Measurements from ENCODE around the gene TMEM132A. TPM values are rescaled to one million over a fixed set of nuclear protein-coding genes. Genes with fewer than 3 reads are reported as not detected.

Gene TMEM132A
- total and polyA plus RNA-seq, 9 donors: 2.9 to 34.1 (median 21.3) TPM

GRCh38 chr11:60878245-60879101, 45.8 kb upstream of the TMEM132A start:
- intact Hi-C loops (cut with DNase I): no loop called here
- H3K36me3 ChIP-seq: no peaks in the 10 kb centered on the region
- peaks cover 4% of the 10 kb centered on the region for H3K4me1 ChIP-seq (ENCODE audit: insufficient read depth)
- H3K4me3 ChIP-seq: no peak overlapping the region
- H3K27me3 ChIP-seq: no peaks in the 10 kb centered on the region
- no peaks in the 10 kb centered on the region for H3K9me3 ChIP-seq
- TF ChIP-seq EP300 (IDR thresholded peaks at IDR 0.05): no peak
- TF ChIP-seq POLR2A (IDR thresholded peaks at IDR 0.05): no peak
- no peak for TF ChIP-seq CTCF (IDR thresholded peaks at IDR 0.05)
- WGBS, 3 donors: 18 to 22% (median 19%) methylated on average over 5 of the region's 5 CpGs
- DNase-seq: peak in 1 of 5 donors; percentile 41
- peak overlapping the region; percentile 61 to 78 for H3K27ac ChIP-seq

GRCh38 chr11:60879104-60879503, 45.2 kb upstream of the TMEM132A start:
- intact Hi-C loops (cut with DNase I): no loop called here
- H3K4me3 ChIP-seq: no peak overlapping the region
- H3K27ac ChIP-seq: peak overlapping the region; percentile 9 to 61
- no peak for DNase-seq
- H3K36me3 ChIP-seq: no peaks in the 10 kb centered on the region
- WGBS, 3 donors: 71 to 74% (median 74%) methylated on average over 1 of the region's 1 CpG
- H3K27me3 ChIP-seq: no peaks in the 10 kb centered on the region
- no peak for TF ChIP-seq CTCF (IDR thresholded peaks at IDR 0.05)
- TF ChIP-seq POLR2A (IDR thresholded peaks at IDR 0.05): no peak
- no peak for TF ChIP-seq EP300 (IDR thresholded peaks at IDR 0.05)
- H3K9me3 ChIP-seq: no peaks in the 10 kb centered on the region
- peaks cover 4% of the 10 kb centered on the region for H3K4me1 ChIP-seq (ENCODE audit: insufficient read depth)

- H3K9me3 ChIP-seq: no peaks in the 10 kb centered on the region
- TF ChIP-seq CTCF (IDR thresholded peaks at IDR 0.05) (no peak), EP300 (IDR thresholded peaks at IDR 0.05) (no peak), POLR2A (IDR thresholded peaks at IDR 0.05) (no peak)
These were observed 44.2 kb upstream of the TMEM132A start for GRCh38 chr11:60879971-60880588.

GRCh38 chr11:60880643-60881282, 43.5 kb upstream of the TMEM132A start:
- Histone ChIP-seq H3K27me3 (no peaks in the 10 kb centered on the region), H3K4me1 (ENCODE audit: insufficient read depth) (peaks cover 4% of the 10 kb centered on the region), H3K9me3 (no peaks in the 10 kb centered on the region), H3K36me3 (no peaks in the 10 kb centered on the region), H3K4me3 (no peak overlapping the region), H3K27ac (peak overlapping the region in 1 of 2 donors; percentile 20)
- 59 to 77% (median 63%) methylated on average over 8 of the region's 8 CpGs for WGBS, 3 donors
- intact Hi-C loops (cut with DNase I): no loop called here
- no peak for DNase-seq
- TF ChIP-seq EP300 (IDR thresholded peaks at IDR 0.05) (no peak), CTCF (IDR thresholded peaks at IDR 0.05) (no peak), POLR2A (IDR thresholded peaks at IDR 0.05) (no peak)

More at GRCh38 chr11:60879971-60880588, 44.2 kb upstream of the TMEM132A start:
- H3K27me3 ChIP-seq: no peaks in the 10 kb centered on the region
- intact Hi-C loops (cut with DNase I): no loop called here
- no peak for DNase-seq
- H3K36me3 ChIP-seq: no peaks in the 10 kb centered on the region
- H3K4me3 ChIP-seq: no peak overlapping the region
- H3K27ac ChIP-seq: peak overlapping the region in 1 of 2 donors; percentile 20
- H3K4me1 ChIP-seq (ENCODE audit: insufficient read depth): peaks cover 4% of the 10 kb centered on the region
- 63 to 74% (median 70%) methylated on average over 5 of the region's 5 CpGs for WGBS, 3 donors

Measured in ovary (tissue), 9 donors.